Transverse colon (tissue), 4 donors: ENCODE measurements around the gene PRF1. TPM values are rescaled to one million over a fixed set of nuclear protein-coding genes. Genes with fewer than 3 reads are reported as not detected.

ENCODE experiments used
- DNase-seq: peaks from one replicate; pipeline ENCODE4 v3.0.0-alpha.2; 2019
- H3K27ac ChIP-seq, 4 donors: fragments of 200-600 bp; sonication (generic); 2 replicates each; pipeline ENCODE4 v1.5.1; 2016 to 2018; ENCODE audit warnings: inconsistent platforms in 4 of 4
- H3K27me3 ChIP-seq: fragments of 200-600 bp; sonication (generic); 2 replicates; pipeline ENCODE4 v1.5.1; 2017; ENCODE audit warnings: inconsistent platforms
- H3K36me3 ChIP-seq, 4 donors: fragments of 200-600 bp; sonication (generic); 2 replicates each; pipeline ENCODE4 v1.5.1; 2017 to 2019; ENCODE audit warnings: inconsistent platforms in 4 of 4
- H3K4me1 ChIP-seq, 4 donors: fragments of 200-600 bp; sonication (generic); 2 replicates each; pipeline ENCODE4 v1.5.1; 2017 to 2020; ENCODE audit warnings: inconsistent platforms in 4 of 4
- H3K4me3 ChIP-seq, 4 donors: fragments of 200-600 bp; sonication (generic); 1 replicate in 1 of 4; 2 replicates in 3 of 4; pipeline versions ENCODE4 v1.5.1 to v1.6.1; 2017 to 2019; ENCODE audit warnings: inconsistent platforms in 4 of 4
- H3K9me3 ChIP-seq, 2 donors: fragments of 200-600 bp; sonication (generic); 2 replicates each; pipeline ENCODE4 v1.5.1; 2017 to 2019; ENCODE audit warnings: inconsistent platforms in 2 of 2
- CTCF ChIP-seq, 5 experiments: fragments of 200-600 bp in 3 of 5; fragments of 450-650 bp in 2 of 5; sonication (generic) in 3 of 5; IDR thresholded peaks; 1 replicate in 2 of 5; 2 replicates in 3 of 5; pipeline ENCODE4 v1.5.1; 2016 to 2017; ENCODE audit warnings: antibody characterized with exemption in 5 of 5, inconsistent platforms in 3 of 5, mild to moderate bottlenecking in 2 of 5, moderate library complexity in 1 of 5
- EP300 ChIP-seq: sonication (generic); formaldehyde crosslinking; IDR thresholded peaks from one replicate; pipeline ENCODE4 v1.6.1; 2017; ENCODE audit warnings: antibody characterized with exemption, low read depth
- POLR2A ChIP-seq: fragments of 450-650 bp; IDR thresholded peaks from one replicate; pipeline ENCODE4 v1.6.1; 2016; ENCODE audit warnings: antibody characterized with exemption, mild to moderate bottlenecking, moderate library complexity
- POLR2AphosphoS5 ChIP-seq, 3 donors: sonication (generic); formaldehyde crosslinking; IDR thresholded peaks; one replicate each; pipeline ENCODE4 v1.6.1; 2016; ENCODE audit warnings: antibody characterized with exemption in 3 of 3
- WGBS, 2 donors: methylation state at CpG; one replicate each; pipeline ENCODE4 v1.1.5; 2018; ENCODE audit warnings: low coverage in 1 of 2; 5-methylcytosine and 5-hydroxymethylcytosine counted together
- in situ Hi-C, 4 donors: fragments of 200-750 bp; cut with MboI; loops; one replicate each; pipeline versions ENCODE4 v1.15.0 to v1.15.1; 2017; ENCODE audit warnings: low sequenced_read_pairs in 3 of 4, low pct_ligation_motif_present in 1 of 4, low pct_unique_long_range_greater_than_20kb in 1 of 4
- intact Hi-C: fragments of 100-400 bp; cut with DNase I; formaldehyde crosslinking; loops from one replicate; pipeline ENCODE4 v1.15.1; 2023; ENCODE audit warnings: low total_unique reads
- total RNA-seq, 4 donors: library from RNA; depleted of rRNA; stranded (reverse); fragments of >200 nt; gene quantifications; one replicate each; pipeline ENCODE4 v1.1.0, GENCODE V29; 2016

PRF1 gene
- total RNA-seq, 4 donors from 2014 or later: 0.80 to 12.7 (median 6.0) TPM

- no peak for TF ChIP-seq EP300
- TF ChIP-seq CTCF (IDR thresholded peaks at IDR 0.05): no peak
- no peak for TF ChIP-seq POLR2A
- no peak for TF ChIP-seq POLR2AphosphoS5 (IDR thresholded peaks at IDR 0.05)
- Histone ChIP-seq H3K9me3 (no peaks in the 10 kb centered on the region), H3K27me3 (no peaks in the 10 kb centered on the region), H3K36me3 (no peaks in the 10 kb centered on the region), H3K4me3 (no peak overlapping the region), H3K4me1 (peaks cover 0 to 15% (median 5%) of the 10 kb centered on the region in 4 donors), H3K27ac (no peak overlapping the region)
- intact Hi-C loops (loop anchor here (5.0 kb wide), 1 partner anchor 197 kb away; no protein-coding TSS in a partner anchor), in situ Hi-C loops (loop anchor here in 1 of 4 donors (10.0 kb wide), 1 partner anchor 195 kb away; no protein-coding TSS in a partner anchor)
- no peak for DNase-seq
- WGBS, 2 donors: 89% methylated on average over 5 of the region's 5 CpGs; no CpG with 5 or more reads in 1 of the 2 donors
Measured at GRCh38 chr10:70559861-70560260, 42.7 kb downstream of the PRF1 start.

GRCh38 chr10:70558871-70559810 is 43.4 kb downstream of the PRF1 start:
- no peaks in the 10 kb centered on the region for H3K9me3 ChIP-seq
- intact Hi-C loops: no loop called here
- in situ Hi-C loops: loop anchor here in 1 of 4 donors (10.0 kb wide), 1 partner anchor 196 kb away; no protein-coding TSS in a partner anchor
- H3K4me3 ChIP-seq: no peak overlapping the region
- TF ChIP-seq EP300 (no peak), CTCF (IDR thresholded peaks at IDR 0.05) (peak in 4 of 5 experiments; percentile 32 to 62 (median 42))
- peaks cover 0 to 15% (median 5%) of the 10 kb centered on the region in 4 donors for H3K4me1 ChIP-seq
- DNase-seq: peak; percentile 71
- no peaks in the 10 kb centered on the region for H3K36me3 ChIP-seq
- no peaks in the 10 kb centered on the region for H3K27me3 ChIP-seq
- no peak overlapping the region for H3K27ac ChIP-seq
- 35 to 57% methylated on average over 7 to 20 of the region's 20 CpGs for WGBS, 2 donors

DNA sequence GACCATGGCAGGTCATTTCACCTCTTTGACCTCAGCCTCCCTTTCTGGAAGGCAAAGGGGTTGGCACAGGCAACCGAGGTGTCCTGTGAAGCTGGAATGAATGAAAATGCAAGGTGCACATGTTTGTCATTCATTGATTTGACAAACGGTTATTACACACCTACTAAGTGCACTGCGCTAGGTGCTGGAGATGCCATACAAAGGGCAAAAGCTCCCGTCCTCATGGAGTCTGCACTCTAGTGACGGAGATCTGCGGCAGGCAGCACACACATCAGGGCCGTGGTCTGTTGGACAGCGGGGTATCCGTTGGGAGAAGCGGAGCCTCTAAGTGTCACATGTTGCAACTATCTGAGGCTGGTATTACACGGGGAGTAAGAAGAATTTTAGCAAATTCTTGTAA is 44.2 kb downstream of the PRF1 start:
- peaks cover 0 to 15% (median 5%) of the 10 kb centered on the region in 4 donors for H3K4me1 ChIP-seq
- no peak for TF ChIP-seq EP300
- TF ChIP-seq POLR2AphosphoS5 (IDR thresholded peaks at IDR 0.05): no peak
- no peak for TF ChIP-seq CTCF (IDR thresholded peaks at IDR 0.05)
- TF ChIP-seq POLR2A: no peak
- H3K4me3 ChIP-seq: no peak overlapping the region
- no peaks in the 10 kb centered on the region for H3K36me3 ChIP-seq
- H3K9me3 ChIP-seq: no peaks in the 10 kb centered on the region
- 96% methylated on average over 11 of the region's 11 CpGs; no CpG with 5 or more reads in 1 of the 2 donors for WGBS, 2 donors
- in situ Hi-C loops (loop anchor here in 1 of 4 donors (10.0 kb wide), 1 partner anchor 197 kb away; no protein-coding TSS in a partner anchor), intact Hi-C loops (no loop called here)
- no peaks in the 10 kb centered on the region for H3K27me3 ChIP-seq
- H3K27ac ChIP-seq: no peak overlapping the region
- DNase-seq: no peak

- in situ Hi-C loops: loop anchor here in 1 of 4 donors (10.0 kb wide), 1 partner anchor 197 kb away; no protein-coding TSS in a partner anchor
- intact Hi-C loops: no loop called here
- 97% methylated on average over 2 of the region's 2 CpGs; no CpG with 5 or more reads in 1 of the 2 donors for WGBS, 2 donors
Measured at GRCh38 chr10:70557876-70558275, 44.7 kb downstream of the PRF1 start.

More at GRCh38 chr10:70557876-70558275, 44.7 kb downstream of the PRF1 start:
- TF ChIP-seq CTCF (IDR thresholded peaks at IDR 0.05): no peak
- no peak for TF ChIP-seq POLR2AphosphoS5 (IDR thresholded peaks at IDR 0.05)
- no peak for TF ChIP-seq EP300
- TF ChIP-seq POLR2A: no peak
- no peaks in the 10 kb centered on the region for H3K36me3 ChIP-seq
- H3K27me3 ChIP-seq: no peaks in the 10 kb centered on the region
- H3K9me3 ChIP-seq: no peaks in the 10 kb centered on the region
- peaks cover 0 to 15% (median 5%) of the 10 kb centered on the region in 4 donors for H3K4me1 ChIP-seq
- H3K4me3 ChIP-seq: no peak overlapping the region
- DNase-seq: no peak
- no peak overlapping the region for H3K27ac ChIP-seq
